IPS-18a (cell line): ENCODE results near the gene ANKRD24.
"Not testable (repeated sequence)": the region's sequence is repeated elsewhere in the genome, so short reads cannot be mapped to it uniquely, and the experiment has no call there.

Experiments
- H3K27ac ChIP-seq: one replicate; pipeline ENCODE4 v1.5.1; 2013; ENCODE audit warnings: low read length
- H3K27me3 ChIP-seq: one replicate; pipeline ENCODE4 v1.6.1; 2013; ENCODE audit warnings: mild to moderate bottlenecking, low read length; ENCODE audit not compliant: control insufficient read depth, insufficient read depth
- H3K36me3 ChIP-seq: one replicate; pipeline ENCODE4 v1.6.1; 2013; ENCODE audit warnings: low read depth, low read length; ENCODE audit not compliant: control insufficient read depth
- H3K4me1 ChIP-seq: one replicate; pipeline ENCODE4 v1.6.1; 2013; ENCODE audit warnings: low read depth, low read length; ENCODE audit not compliant: control insufficient read depth
- H3K4me3 ChIP-seq: one replicate; pipeline ENCODE4 v1.5.1; 2013; ENCODE audit warnings: low read length
- H3K9ac ChIP-seq: one replicate; pipeline ENCODE4 v1.6.1; 2013; ENCODE audit warnings: mild to moderate bottlenecking, low read length, moderate library complexity
- H3K9me3 ChIP-seq: one replicate; pipeline ENCODE4 v1.6.1; 2013; ENCODE audit warnings: low read depth, low read length; ENCODE audit not compliant: control insufficient read depth

ANKRD24 gene

GRCh38 chr19:4152241-4152998 lies 30.1 kb upstream of the ANKRD24 start:
- H3K36me3 ChIP-seq: no peaks in the 10 kb centered on the region
- H3K4me3 ChIP-seq: no peak overlapping the region
- H3K4me1 ChIP-seq: no peaks in the 10 kb centered on the region
- H3K27ac ChIP-seq: no peak overlapping the region
- H3K9me3 ChIP-seq: no peaks in the 10 kb centered on the region
- no peak overlapping the region for H3K9ac ChIP-seq
- H3K27me3 ChIP-seq: no peaks in the 10 kb centered on the region

- no peaks in the 10 kb centered on the region for H3K27me3 ChIP-seq
- H3K9me3 ChIP-seq: no peaks in the 10 kb centered on the region
- no peaks in the 10 kb centered on the region for H3K36me3 ChIP-seq
- H3K4me3 ChIP-seq: no peak overlapping the region
- no peaks in the 10 kb centered on the region for H3K4me1 ChIP-seq
- H3K27ac ChIP-seq: no peak overlapping the region
- H3K9ac ChIP-seq: no peak overlapping the region
Measured at GRCh38 chr19:4154571-4155312, 27.7 kb upstream of the ANKRD24 start.

- Histone ChIP-seq H3K27me3 (no peaks in the 10 kb centered on the region), H3K4me3 (no peak overlapping the region), H3K9ac (no peak overlapping the region), H3K9me3 (no peaks in the 10 kb centered on the region), H3K4me1 (no peaks in the 10 kb centered on the region), H3K27ac (no peak overlapping the region), H3K36me3 (no peaks in the 10 kb centered on the region)
Measured at GRCh38 chr19:4157164-4157563, 25.3 kb upstream of the ANKRD24 start.

- not testable (repeated sequence) for H3K4me1 ChIP-seq, H3K4me3 ChIP-seq, H3K27me3 ChIP-seq, H3K9ac ChIP-seq, H3K9me3 ChIP-seq, H3K27ac ChIP-seq, H3K36me3 ChIP-seq
Measured at GRCh38 chr19:4157971-4158370, 24.5 kb upstream of the ANKRD24 start.

- Histone ChIP-seq H3K27ac (no peak overlapping the region), H3K4me1 (no peaks in the 10 kb centered on the region), H3K36me3 (no peaks in the 10 kb centered on the region), H3K4me3 (no peak overlapping the region), H3K9ac (no peak overlapping the region), H3K27me3 (no peaks in the 10 kb centered on the region), H3K9me3 (no peaks in the 10 kb centered on the region)
Measured at GRCh38 chr19:4161415-4162077, 20.9 kb upstream of the ANKRD24 start.

- Histone ChIP-seq H3K9ac (no peak overlapping the region), H3K4me3 (no peak overlapping the region), H3K27ac (no peak overlapping the region), H3K4me1 (no peaks in the 10 kb centered on the region), H3K9me3 (no peaks in the 10 kb centered on the region), H3K36me3 (no peaks in the 10 kb centered on the region), H3K27me3 (no peaks in the 10 kb centered on the region)
Measured at GRCh38 chr19:4164262-4164661, 18.2 kb upstream of the ANKRD24 start.

GRCh38 chr19:4171676-4172075 lies 10.8 kb upstream of the ANKRD24 start:
- Histone ChIP-seq H3K4me3 (no peak overlapping the region), H3K4me1 (no peaks in the 10 kb centered on the region), H3K27me3 (peaks cover 25% of the 10 kb centered on the region), H3K27ac (no peak overlapping the region), H3K9me3 (no peaks in the 10 kb centered on the region), H3K36me3 (no peaks in the 10 kb centered on the region), H3K9ac (no peak overlapping the region)

GRCh38 chr19:4172861-4173473 lies 9.5 kb upstream of the ANKRD24 start:
- Histone ChIP-seq H3K9ac (no peak overlapping the region), H3K27ac (no peak overlapping the region), H3K9me3 (no peaks in the 10 kb centered on the region), H3K4me3 (no peak overlapping the region), H3K27me3 (peaks cover 25% of the 10 kb centered on the region), H3K36me3 (no peaks in the 10 kb centered on the region), H3K4me1 (no peaks in the 10 kb centered on the region)

GRCh38 chr19:4173479-4174212 lies 8.8 kb upstream of the ANKRD24 start:
- Histone ChIP-seq H3K4me3 (no peak overlapping the region), H3K9ac (no peak overlapping the region), H3K36me3 (no peaks in the 10 kb centered on the region)

GRCh38 chr19:4174213-4174894 lies 8.1 kb upstream of the ANKRD24 start:
- Histone ChIP-seq H3K27ac (no peak overlapping the region), H3K4me3 (no peak overlapping the region), H3K9ac (no peak overlapping the region), H3K4me1 (no peaks in the 10 kb centered on the region), H3K27me3 (peaks cover 25% of the 10 kb centered on the region), H3K9me3 (no peaks in the 10 kb centered on the region), H3K36me3 (no peaks in the 10 kb centered on the region)

More at GRCh38 chr19:4173479-4174212, 8.8 kb upstream of the ANKRD24 start:
- peaks cover 25% of the 10 kb centered on the region for H3K27me3 ChIP-seq
- no peaks in the 10 kb centered on the region for H3K9me3 ChIP-seq
- H3K27ac ChIP-seq: no peak overlapping the region
- no peaks in the 10 kb centered on the region for H3K4me1 ChIP-seq
